Measurements from ENCODE around the gene TXNDC12.
A peak's percentile ranks its signal among the peaks of the same experiment; 100 is the strongest.
"Not testable (repeated sequence)": the region's sequence is repeated elsewhere in the genome, so short reads cannot be mapped to it uniquely, and the experiment has no call there.

TXNDC12 gene

GRCh38 chr1:52045666-52046195 lies 9.3 kb downstream of the TXNDC12 start:
- DNase-seq: not testable (repeated sequence)

- DNase-seq: no peak
These were observed 9.8 kb downstream of the TXNDC12 start for GRCh38 chr1:52045236-52045635.

GRCh38 chr1:52041551-52042185 lies 13.3 kb downstream of the TXNDC12 start:
- no peak for DNase-seq

GRCh38 chr1:52037909-52038308 lies 17.1 kb downstream of the TXNDC12 start:
- DNase-seq: no peak

GRCh38 chr1:52037402-52037814 lies 17.6 kb downstream of the TXNDC12 start:
- no peak for DNase-seq

GRCh38 chr1:52034050-52034384 lies 21.0 kb downstream of the TXNDC12 start:
- DNase-seq: no peak

- peak; percentile 96 for DNase-seq
These were observed 21.6 kb downstream of the TXNDC12 start, which contains the start of gene KTI12 for GRCh38 chr1:52033190-52034049. KTI12 (minus strand) TSS chr1:52033810; CDS start chr1:52033761, 49 bp downstream.

GRCh38 chr1:52032785-52033131 lies 22.2 kb downstream of the TXNDC12 start:
- DNase-seq: no peak

GRCh38 chr1:52032124-52032784 lies 22.7 kb downstream of the TXNDC12 start:
- no peak for DNase-seq

- not testable (repeated sequence) for DNase-seq
These were observed 26.2 kb downstream of the TXNDC12 start for GRCh38 chr1:52028839-52029238.

GRCh38 chr1:52028328-52028727 lies 26.7 kb downstream of the TXNDC12 start:
- no peak for DNase-seq

- no peak for DNase-seq
These were observed 28.7 kb downstream of the TXNDC12 start for GRCh38 chr1:52026278-52026677.

GRCh38 chr1:52022133-52022532 lies 32.9 kb downstream of the TXNDC12 start:
- DNase-seq: no peak

GRCh38 chr1:52008071-52008809 lies 46.8 kb downstream of the TXNDC12 start:
- DNase-seq: no peak

GRCh38 chr1:52007215-52008002 lies 47.6 kb downstream of the TXNDC12 start:
- DNase-seq: no peak

GRCh38 chr1:52006081-52006553 lies 48.9 kb downstream of the TXNDC12 start:
- not testable (repeated sequence) for DNase-seq

- not testable (repeated sequence) for DNase-seq
These were observed 49.4 kb downstream of the TXNDC12 start for GRCh38 chr1:52005548-52005947.

GRCh38 chr1:52003877-52004276 lies 51.1 kb downstream of the TXNDC12 start:
- DNase-seq: no peak

GRCh38 chr1:52002038-52002917 lies 52.7 kb downstream of the TXNDC12 start:
- peak; percentile 76 for DNase-seq

GRCh38 chr1:51998701-51999100 lies 56.3 kb downstream of the TXNDC12 start:
- no peak for DNase-seq

- DNase-seq: no peak
These were observed 57.0 kb downstream of the TXNDC12 start for GRCh38 chr1:51997974-51998382.

Measured in NCI-H1105 (cell line).